ENCODE data around the gene CNOT6. TPM values are rescaled to one million over a fixed set of nuclear protein-coding genes. Genes with fewer than 3 reads are reported as not detected.

CNOT6 gene
- total RNA-seq, 1 donor from 2014 or later = 24.9 TPM

DNA sequence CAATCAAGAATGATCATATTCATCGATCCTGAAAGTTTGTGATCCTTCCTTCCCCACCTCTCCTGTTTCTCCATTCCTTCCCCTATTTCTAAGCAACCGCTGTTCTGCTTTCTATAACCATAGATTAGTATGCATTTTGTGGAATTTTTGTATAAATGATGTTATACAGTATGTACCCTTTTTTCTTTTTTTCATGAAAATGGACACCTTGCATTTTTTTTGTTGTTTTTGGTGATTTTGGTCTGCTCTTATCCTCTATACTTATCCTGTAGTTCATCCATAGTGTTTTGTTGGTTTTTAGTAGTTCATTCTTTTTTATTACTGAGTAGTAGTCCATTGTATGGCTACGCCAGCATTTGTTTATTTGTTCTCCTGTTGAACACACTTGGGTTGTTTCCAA lies 51.1 kb downstream of the CNOT6 start:
- no peak for ATAC-seq (ENCODE audit: low read depth)
- ChIA-PET POLR2A (no interaction called here), CTCF (no interaction called here)
- TF ChIP-seq, protein P1, sequence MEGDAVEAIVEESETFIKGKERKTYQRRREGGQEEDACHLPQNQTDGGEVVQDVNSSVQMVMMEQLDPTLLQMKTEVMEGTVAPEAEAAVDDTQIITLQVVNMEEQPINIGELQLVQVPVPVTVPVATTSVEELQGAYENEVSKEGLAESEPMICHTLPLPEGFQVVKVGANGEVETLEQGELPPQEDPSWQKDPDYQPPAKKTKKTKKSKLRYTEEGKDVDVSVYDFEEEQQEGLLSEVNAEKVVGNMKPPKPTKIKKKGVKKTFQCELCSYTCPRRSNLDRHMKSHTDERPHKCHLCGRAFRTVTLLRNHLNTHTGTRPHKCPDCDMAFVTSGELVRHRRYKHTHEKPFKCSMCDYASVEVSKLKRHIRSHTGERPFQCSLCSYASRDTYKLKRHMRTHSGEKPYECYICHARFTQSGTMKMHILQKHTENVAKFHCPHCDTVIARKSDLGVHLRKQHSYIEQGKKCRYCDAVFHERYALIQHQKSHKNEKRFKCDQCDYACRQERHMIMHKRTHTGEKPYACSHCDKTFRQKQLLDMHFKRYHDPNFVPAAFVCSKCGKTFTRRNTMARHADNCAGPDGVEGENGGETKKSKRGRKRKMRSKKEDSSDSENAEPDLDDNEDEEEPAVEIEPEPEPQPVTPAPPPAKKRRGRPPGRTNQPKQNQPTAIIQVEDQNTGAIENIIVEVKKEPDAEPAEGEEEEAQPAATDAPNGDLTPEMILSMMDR (IDR thresholded peaks at IDR 0.05) = no peak
- no peak for DNase-seq
- peaks cover 67% of the 10 kb centered on the region for H3K36me3 Mint-ChIP-seq (ENCODE audit: low read depth)
- H3K4me1 Mint-ChIP-seq = peaks cover 15% of the 10 kb centered on the region
- H3K4me3 Mint-ChIP-seq = no peak overlapping the region
- no peaks in the 10 kb centered on the region for H3K27me3 Mint-ChIP-seq
- H3K9me3 Mint-ChIP-seq = no peaks in the 10 kb centered on the region
- H3K27ac Mint-ChIP-seq = no peak overlapping the region
- intact Hi-C loops (cut with micrococcal nuclease) = no loop called here

DNA sequence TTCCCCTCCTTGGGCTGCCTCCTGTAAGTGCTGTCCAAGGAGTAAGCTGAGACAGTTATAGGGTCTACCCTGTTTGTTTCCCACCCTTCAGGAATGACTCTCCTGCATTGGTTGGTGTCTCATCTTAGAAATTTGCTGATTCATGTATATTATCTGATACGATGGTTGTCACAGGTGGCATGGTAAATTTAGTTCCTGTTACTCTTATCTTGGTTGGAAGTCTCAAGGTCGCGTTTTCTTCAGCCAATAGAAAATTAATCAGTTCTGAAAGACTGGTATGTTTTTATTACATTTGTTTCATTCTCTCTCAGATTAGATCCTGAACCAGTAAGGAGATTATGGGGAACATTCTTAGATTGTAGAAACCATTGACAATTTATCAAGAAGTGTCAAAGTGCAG lies 54.4 kb downstream of the CNOT6 start:
- ATAC-seq (ENCODE audit: low read depth) (no peak), DNase-seq (no peak)
- no peaks in the 10 kb centered on the region for H3K27me3 Mint-ChIP-seq
- no peaks in the 10 kb centered on the region for H3K9me3 Mint-ChIP-seq
- POLR2A ChIA-PET = no interaction called here
- no peak overlapping the region for H3K27ac Mint-ChIP-seq
- peaks cover 66% of the 10 kb centered on the region for H3K36me3 Mint-ChIP-seq (ENCODE audit: low read depth)
- CTCF ChIA-PET = no interaction called here
- H3K4me1 Mint-ChIP-seq = peaks cover 11% of the 10 kb centered on the region
- no peak overlapping the region for H3K4me3 Mint-ChIP-seq
- TF ChIP-seq, protein P1 (IDR thresholded peaks at IDR 0.05) = no peak
- intact Hi-C loops (cut with micrococcal nuclease) = no loop called here

DNA sequence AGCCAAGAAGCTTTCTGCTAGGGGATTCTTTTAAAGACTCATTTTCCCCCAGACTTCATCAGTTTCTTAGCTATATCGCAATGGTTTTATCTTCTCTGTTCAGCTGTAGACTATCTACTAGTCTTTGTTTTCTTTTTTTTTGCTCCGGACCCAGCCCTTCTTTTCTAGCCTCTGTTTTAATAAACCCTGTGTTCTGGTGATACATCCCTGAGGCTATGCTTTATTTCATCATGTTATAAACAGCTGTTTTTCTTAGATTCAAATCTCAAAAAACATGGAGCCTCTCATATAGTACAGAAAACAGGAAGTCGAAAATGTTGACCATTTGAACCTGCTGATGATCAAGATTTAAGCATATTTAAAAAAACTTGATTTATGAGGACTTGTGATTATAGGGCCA lies 59.4 kb downstream of the CNOT6 start:
- CTCF ChIA-PET = interaction anchor here (0.9 kb wide), 1 partner anchor 238 kb away, joined by 3 read pairs; no protein-coding TSS in a partner anchor
- Mint-ChIP-seq H3K4me1 (peaks cover 2% of the 10 kb centered on the region), H3K36me3 (ENCODE audit: low read depth) (peaks cover 79% of the 10 kb centered on the region), H3K27ac (no peak overlapping the region), H3K27me3 (no peaks in the 10 kb centered on the region), H3K9me3 (no peaks in the 10 kb centered on the region), H3K4me3 (no peak overlapping the region)
- TF ChIP-seq, protein P1 (IDR thresholded peaks at IDR 0.05) = no peak
- POLR2A ChIA-PET = no interaction called here
- intact Hi-C loops (cut with micrococcal nuclease) = no loop called here
- ATAC-seq (ENCODE audit: low read depth) (no peak), DNase-seq (no peak)

DNA sequence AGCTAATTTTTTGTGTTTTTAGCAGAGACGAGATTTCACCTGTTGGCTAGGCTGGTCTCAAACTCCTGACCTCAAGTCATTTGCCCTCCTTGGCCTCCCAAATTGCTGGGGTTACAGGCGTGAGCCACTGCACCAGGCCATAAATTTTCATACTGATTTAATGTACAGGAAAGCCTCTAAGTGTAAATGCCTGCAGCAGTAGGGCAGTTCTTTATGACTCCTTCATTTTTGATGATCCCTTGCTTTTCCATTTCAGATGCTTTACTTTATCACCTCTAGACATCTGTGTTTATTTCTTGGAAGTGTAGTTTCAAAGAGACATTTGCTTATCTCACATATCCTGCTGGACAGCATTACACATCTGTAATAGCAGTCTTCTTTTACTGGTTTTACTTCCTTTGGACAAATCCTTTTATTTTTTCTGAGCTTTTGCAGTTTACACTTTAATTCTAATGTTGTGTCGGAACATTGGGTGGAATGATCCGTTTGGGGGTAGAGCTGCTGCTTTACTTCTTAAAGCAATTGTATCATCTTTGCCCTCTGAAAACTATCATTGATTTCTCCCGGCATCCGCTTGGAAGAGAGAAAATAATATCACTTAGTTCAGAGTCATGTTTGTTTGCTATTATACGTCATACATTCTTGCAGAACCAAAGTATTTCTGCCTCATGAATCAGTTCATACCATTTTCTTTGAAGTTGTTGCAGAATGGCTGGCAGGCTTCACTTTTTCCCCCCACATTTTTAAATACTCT lies 61.2 kb downstream of the CNOT6 start:
- Mint-ChIP-seq H3K27me3 (no peaks in the 10 kb centered on the region), H3K4me1 (no peaks in the 10 kb centered on the region), H3K27ac (no peak overlapping the region), H3K4me3 (no peak overlapping the region), H3K9me3 (no peaks in the 10 kb centered on the region), H3K36me3 (ENCODE audit: low read depth) (peaks cover 81% of the 10 kb centered on the region)
- POLR2A ChIA-PET = no interaction called here
- TF ChIP-seq, protein P1 (IDR thresholded peaks at IDR 0.05) = no peak
- DNase-seq = no peak
- intact Hi-C loops (cut with micrococcal nuclease) = no loop called here
- CTCF ChIA-PET = no interaction called here
- no peak for ATAC-seq (ENCODE audit: low read depth)

DNA sequence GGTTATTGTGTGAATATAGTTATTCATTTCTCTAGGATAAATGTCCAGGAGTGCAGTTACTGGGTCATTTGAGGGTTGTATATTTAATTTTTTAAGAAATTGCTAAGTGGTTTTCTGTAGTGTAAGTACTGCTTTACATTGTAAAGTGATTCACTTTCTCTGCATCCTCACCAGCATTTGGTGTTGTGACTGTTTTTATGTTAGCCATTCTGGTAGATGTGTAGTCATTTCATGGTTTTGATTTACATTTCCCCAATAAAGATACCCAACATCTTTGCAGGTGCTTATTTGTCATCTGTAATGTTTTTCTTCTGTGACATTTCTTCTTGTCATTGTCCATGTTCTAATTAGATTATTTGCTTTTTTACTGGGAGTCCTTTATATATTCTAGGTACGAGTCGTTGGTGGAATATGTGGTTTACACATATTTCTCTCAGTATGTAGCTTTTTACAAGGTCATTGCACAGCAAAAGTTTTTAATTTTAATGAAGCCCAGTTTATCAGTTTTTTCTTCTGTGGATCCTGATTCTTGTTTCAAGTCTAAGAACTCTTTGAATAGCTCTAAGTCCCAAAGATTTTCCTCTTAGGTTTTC lies 63.1 kb downstream of the CNOT6 start:
- no peaks in the 10 kb centered on the region for H3K9me3 Mint-ChIP-seq

More for the DNA sequence above, 63.1 kb downstream of the CNOT6 start:
- Mint-ChIP-seq H3K27me3 (no peaks in the 10 kb centered on the region), H3K4me3 (no peak overlapping the region), H3K4me1 (no peaks in the 10 kb centered on the region), H3K36me3 (ENCODE audit: low read depth) (peaks cover 88% of the 10 kb centered on the region), H3K27ac (no peak overlapping the region)
- TF ChIP-seq, protein P1 (IDR thresholded peaks at IDR 0.05) = no peak
- ATAC-seq (ENCODE audit: low read depth) (no peak), DNase-seq (no peak)
- ChIA-PET POLR2A (no interaction called here), CTCF (no interaction called here)
- intact Hi-C loops (cut with micrococcal nuclease) = no loop called here

All from activated B cell treated with CpG ODN at 0.5 μM for 24 hours (primary cell).